HL-60 (cell line): Measurements from ENCODE around the gene GDPD2.

Source experiments
- DNase-seq, 2 experiments: peaks; one replicate each; pipeline ENCODE4 v3.0.0-alpha.2; 2010 to 2020; ENCODE audit warnings: low read depth in 1 of 2, low spot score in 1 of 2
- H3K27ac ChIP-seq: fragments of 250-450 bp; sonication (Bioruptor Pico); replicated peaks from 2 replicates; pipeline ENCODE4 v1.5.1; 2020; ENCODE audit warnings: mild to moderate bottlenecking, moderate library complexity
- H3K27me3 ChIP-seq: fragments of 250-450 bp; sonication (Bioruptor Pico); 2 replicates; pipeline ENCODE4 v1.5.1; 2021; ENCODE audit warnings: mild to moderate bottlenecking, moderate library complexity; ENCODE audit not compliant: insufficient read depth, poor library complexity, severe bottlenecking
- H3K4me3 ChIP-seq: replicated peaks from 2 replicates; pipeline ENCODE4 v1.5.1; 2011; ENCODE audit warnings: mild to moderate bottlenecking, control low read depth, low read length; ENCODE audit not compliant: insufficient read depth
- CTCF ChIP-seq: IDR thresholded peaks from one replicate; pipeline ENCODE4 v1.5.1; 2011; ENCODE audit warnings: low read length, control low read depth, inconsistent platforms; ENCODE audit not compliant: insufficient read depth
- GABPA ChIP-seq: IDR thresholded peaks from 2 replicates; pipeline ENCODE4 v1.6.1; 2012; ENCODE audit warnings: low read depth
- POLR2AphosphoS5 ChIP-seq: IDR thresholded peaks from 2 replicates; pipeline ENCODE4 v1.6.1; 2012; ENCODE audit warnings: low read depth
- REST ChIP-seq: IDR thresholded peaks from 2 replicates; pipeline ENCODE4 v1.6.1; 2012; ENCODE audit warnings: low read depth; ENCODE audit not compliant: insufficient replicate concordance
- SPI1 ChIP-seq: IDR thresholded peaks from 2 replicates; pipeline ENCODE4 v1.6.1; 2012; ENCODE audit warnings: low read depth, mild to moderate bottlenecking, borderline replicate concordance

GDPD2 gene

GRCh38 chrX:70421618-70422017 lies 1.5 kb upstream of the GDPD2 start:
- no peak for TF ChIP-seq SPI1
- Histone ChIP-seq H3K27ac (no peak overlapping the region), H3K4me3 (no peak overlapping the region), H3K27me3 (no peaks in the 10 kb centered on the region)
- no peak for DNase-seq

- Histone ChIP-seq H3K27me3 (no peaks in the 10 kb centered on the region), H3K4me3 (no peak overlapping the region), H3K27ac (no peak overlapping the region)
- TF ChIP-seq REST (no peak), CTCF (no peak), GABPA (no peak), SPI1 (no peak), POLR2AphosphoS5 (no peak)
- DNase-seq = no peak
Observed at GRCh38 chrX:70423936-70424675, 992 bp downstream of the GDPD2 start.

- H3K4me3 ChIP-seq = no peak overlapping the region
- DNase-seq = no peak
- no peak overlapping the region for H3K27ac ChIP-seq
- TF ChIP-seq GABPA (no peak), POLR2AphosphoS5 (no peak), CTCF (no peak), SPI1 (no peak), REST (no peak)
- H3K27me3 ChIP-seq = no peaks in the 10 kb centered on the region
Observed at GRCh38 chrX:70424801-70425200, 1.7 kb downstream of the GDPD2 start.

GRCh38 chrX:70426286-70427278 lies 3.5 kb downstream of the GDPD2 start:
- DNase-seq = no peak
- no peak overlapping the region for H3K27ac ChIP-seq
- no peak overlapping the region for H3K4me3 ChIP-seq
- H3K27me3 ChIP-seq = no peaks in the 10 kb centered on the region
- TF ChIP-seq CTCF (no peak), GABPA (no peak), POLR2AphosphoS5 (no peak), REST (no peak), SPI1 (no peak)
